ENCODE measurements around the gene USP25.
"Not testable (repeated sequence)": the region's sequence is repeated elsewhere in the genome, so short reads cannot be mapped to it uniquely, and the experiment has no call there.

USP25 gene

GRCh38 chr21:15732290-15732995 is 2.7 kb downstream of the USP25 start:
- DNase-seq = no peak

GRCh38 chr21:15732996-15733329 is 3.2 kb downstream of the USP25 start:
- DNase-seq = no peak

GRCh38 chr21:15735409-15735808 is 5.6 kb downstream of the USP25 start:
- DNase-seq = no peak

GRCh38 chr21:15735931-15736330 is 6.1 kb downstream of the USP25 start:
- not testable (repeated sequence) for DNase-seq

GRCh38 chr21:15738779-15739178 is 9.0 kb downstream of the USP25 start:
- not testable (repeated sequence) for DNase-seq

GRCh38 chr21:15740383-15740782 is 10.6 kb downstream of the USP25 start:
- no peak for DNase-seq

GRCh38 chr21:15741510-15741909 is 11.7 kb downstream of the USP25 start:
- DNase-seq = peak; percentile 60

GRCh38 chr21:15742052-15742670 is 12.4 kb downstream of the USP25 start:
- no peak for DNase-seq

GRCh38 chr21:15742694-15743093 is 12.9 kb downstream of the USP25 start:
- DNase-seq = no peak

GRCh38 chr21:15743593-15743992 is 13.8 kb downstream of the USP25 start:
- DNase-seq = no peak

GRCh38 chr21:15744926-15745325 is 15.1 kb downstream of the USP25 start:
- no peak for DNase-seq

- DNase-seq = no peak
Observed at GRCh38 chr21:15748586-15748985, 18.8 kb downstream of the USP25 start.

- no peak for DNase-seq
Observed at GRCh38 chr21:15749082-15749860, 19.5 kb downstream of the USP25 start.

GRCh38 chr21:15749861-15750159 is 20.0 kb downstream of the USP25 start:
- DNase-seq = no peak

GRCh38 chr21:15751037-15751436 is 21.3 kb downstream of the USP25 start:
- no peak for DNase-seq

- DNase-seq = no peak
Observed at GRCh38 chr21:15751546-15751945, 21.8 kb downstream of the USP25 start.

- no peak for DNase-seq
Observed at GRCh38 chr21:15752763-15753407, 23.1 kb downstream of the USP25 start.

- DNase-seq = no peak
Observed at GRCh38 chr21:15753741-15754140, 24.0 kb downstream of the USP25 start.

- DNase-seq = peak; percentile 58
Observed at GRCh38 chr21:15754640-15755039, 24.9 kb downstream of the USP25 start.

- no peak for DNase-seq
Observed at GRCh38 chr21:15755125-15755524, 25.3 kb downstream of the USP25 start.

- DNase-seq = no peak
Observed at GRCh38 chr21:15759469-15759868, 29.7 kb downstream of the USP25 start.

GRCh38 chr21:15761507-15762100 is 31.8 kb downstream of the USP25 start:
- no peak for DNase-seq

GRCh38 chr21:15763359-15763758 is 33.6 kb downstream of the USP25 start:
- no peak for DNase-seq

All from fibroblast of skin of right quadriceps (primary cell).